ENCODE measurements around the gene BEX4.

DNA sequence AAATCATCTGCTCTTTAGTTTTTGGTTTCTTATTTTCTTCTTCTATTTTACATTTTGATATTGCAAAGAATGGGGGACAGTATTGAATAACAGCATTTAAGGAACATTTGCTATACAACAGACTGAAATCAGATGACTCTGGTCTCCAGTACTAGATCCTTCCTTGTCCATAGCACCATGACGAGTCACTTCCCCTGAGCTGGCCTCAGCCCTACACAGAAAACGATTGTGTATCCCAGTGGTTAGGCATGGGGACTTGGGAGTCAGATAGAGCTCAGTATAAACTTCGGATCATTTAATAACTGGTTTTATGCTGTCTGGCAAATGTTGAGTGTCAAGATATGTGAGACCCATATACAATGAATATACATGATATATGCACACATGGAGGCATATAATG lies 44.7 kb upstream of the BEX4 start:
- TF ChIP-seq, protein P1, sequence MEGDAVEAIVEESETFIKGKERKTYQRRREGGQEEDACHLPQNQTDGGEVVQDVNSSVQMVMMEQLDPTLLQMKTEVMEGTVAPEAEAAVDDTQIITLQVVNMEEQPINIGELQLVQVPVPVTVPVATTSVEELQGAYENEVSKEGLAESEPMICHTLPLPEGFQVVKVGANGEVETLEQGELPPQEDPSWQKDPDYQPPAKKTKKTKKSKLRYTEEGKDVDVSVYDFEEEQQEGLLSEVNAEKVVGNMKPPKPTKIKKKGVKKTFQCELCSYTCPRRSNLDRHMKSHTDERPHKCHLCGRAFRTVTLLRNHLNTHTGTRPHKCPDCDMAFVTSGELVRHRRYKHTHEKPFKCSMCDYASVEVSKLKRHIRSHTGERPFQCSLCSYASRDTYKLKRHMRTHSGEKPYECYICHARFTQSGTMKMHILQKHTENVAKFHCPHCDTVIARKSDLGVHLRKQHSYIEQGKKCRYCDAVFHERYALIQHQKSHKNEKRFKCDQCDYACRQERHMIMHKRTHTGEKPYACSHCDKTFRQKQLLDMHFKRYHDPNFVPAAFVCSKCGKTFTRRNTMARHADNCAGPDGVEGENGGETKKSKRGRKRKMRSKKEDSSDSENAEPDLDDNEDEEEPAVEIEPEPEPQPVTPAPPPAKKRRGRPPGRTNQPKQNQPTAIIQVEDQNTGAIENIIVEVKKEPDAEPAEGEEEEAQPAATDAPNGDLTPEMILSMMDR (conservative IDR thresholded peaks at IDR 0.05 in 1 of 2, IDR thresholded peaks at IDR 0.05 in 1 of 2; ENCODE audit: low read depth in 1 of 2, low read length in 2 of 2): no peak
- no peak for TF ChIP-seq EZH2 (IDR thresholded peaks at IDR 0.05; ENCODE audit: low read length, missing control alignments)
